ENCODE results near the gene DPM3. TPM values are rescaled to one million over a fixed set of nuclear protein-coding genes. Genes with fewer than 3 reads are reported as not detected.

DPM3 gene
- total RNA-seq, 4 donors from 2014 or later = 7.2 to 130 (median 62.6) TPM

DNA sequence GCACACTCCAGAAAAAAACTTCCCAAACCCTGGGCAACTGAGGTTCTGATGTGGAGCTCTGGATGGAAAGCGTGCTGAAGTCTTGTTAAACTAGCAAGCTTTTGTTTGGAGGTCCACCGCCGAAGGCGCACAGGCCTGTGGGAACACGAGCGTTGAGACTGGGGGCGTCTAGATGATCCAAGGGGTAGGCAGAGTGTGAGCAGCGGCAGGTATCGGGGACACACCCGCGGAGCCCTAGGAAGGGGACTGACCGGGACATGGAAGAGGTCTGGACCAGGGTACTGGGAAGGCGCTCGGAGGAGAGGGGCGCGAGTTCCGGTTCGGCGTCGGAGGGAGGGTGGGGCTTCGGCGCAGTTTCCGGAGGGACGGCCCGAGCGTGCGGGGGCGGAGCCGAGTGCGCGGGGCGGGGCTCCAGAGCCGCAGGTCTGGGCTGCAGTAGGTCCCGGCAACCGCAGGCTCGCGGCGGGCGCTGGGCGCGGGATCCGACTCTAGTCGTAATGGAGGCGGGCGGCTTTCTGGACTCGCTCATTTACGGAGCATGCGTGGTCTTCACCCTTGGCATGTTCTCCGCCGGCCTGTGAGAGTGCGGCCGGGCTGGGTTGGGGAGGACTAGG lies 4.8 kb downstream of the DPM3 start, which contains the start of gene SLC50A1:
TSS of gene SLC50A1 (plus strand) at position 438 of the 614 bp plus-strand sequence. CDS start at position 498, 60 bp downstream.
- Histone ChIP-seq H3K27me3 (no peaks in the 10 kb centered on the region), H3K36me3 (peaks cover 0 to 23% (median 6%) of the 10 kb centered on the region in 4 donors), H3K9me3 (no peaks in the 10 kb centered on the region), H3K4me3 (peak within 1 kb of the TSS; percentile 50 to 67 (median 63)), H3K27ac (peak within 1 kb of the TSS; percentile 96 to 100 (median 100)), H3K4me1 (peaks cover 12 to 83% (median 56%) of the 10 kb centered on the region in 4 donors)
- TF ChIP-seq, protein P1, sequence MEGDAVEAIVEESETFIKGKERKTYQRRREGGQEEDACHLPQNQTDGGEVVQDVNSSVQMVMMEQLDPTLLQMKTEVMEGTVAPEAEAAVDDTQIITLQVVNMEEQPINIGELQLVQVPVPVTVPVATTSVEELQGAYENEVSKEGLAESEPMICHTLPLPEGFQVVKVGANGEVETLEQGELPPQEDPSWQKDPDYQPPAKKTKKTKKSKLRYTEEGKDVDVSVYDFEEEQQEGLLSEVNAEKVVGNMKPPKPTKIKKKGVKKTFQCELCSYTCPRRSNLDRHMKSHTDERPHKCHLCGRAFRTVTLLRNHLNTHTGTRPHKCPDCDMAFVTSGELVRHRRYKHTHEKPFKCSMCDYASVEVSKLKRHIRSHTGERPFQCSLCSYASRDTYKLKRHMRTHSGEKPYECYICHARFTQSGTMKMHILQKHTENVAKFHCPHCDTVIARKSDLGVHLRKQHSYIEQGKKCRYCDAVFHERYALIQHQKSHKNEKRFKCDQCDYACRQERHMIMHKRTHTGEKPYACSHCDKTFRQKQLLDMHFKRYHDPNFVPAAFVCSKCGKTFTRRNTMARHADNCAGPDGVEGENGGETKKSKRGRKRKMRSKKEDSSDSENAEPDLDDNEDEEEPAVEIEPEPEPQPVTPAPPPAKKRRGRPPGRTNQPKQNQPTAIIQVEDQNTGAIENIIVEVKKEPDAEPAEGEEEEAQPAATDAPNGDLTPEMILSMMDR (IDR thresholded peaks at IDR 0.05) = peak; percentile 35 to 84 (median 47)
- peak; percentile 96 to 98 (median 97) for TF ChIP-seq POLR2AphosphoS5 (IDR thresholded peaks at IDR 0.05)
- TF ChIP-seq EP300 (IDR thresholded peaks at IDR 0.05; ENCODE audit: low read depth) = no peak
- peak; percentile 97 for TF ChIP-seq POLR2A (IDR thresholded peaks at IDR 0.05)
- DNase-seq = peak; percentile 96
- in situ Hi-C loops (cut with MboI; ENCODE audit: low pct_ligation_motif_present in 1 of 4, low pct_unique_long_range_greater_than_20kb in 1 of 4, low sequenced_read_pairs in 3 of 4) (no loop called here), intact Hi-C loops (cut with DNase I; ENCODE audit: low total_unique reads) (no loop called here)
- 0% methylated on average over 3 to 47 of the region's 52 CpGs for WGBS, 2 donors (ENCODE audit: low coverage in 1 of 2)

DNA sequence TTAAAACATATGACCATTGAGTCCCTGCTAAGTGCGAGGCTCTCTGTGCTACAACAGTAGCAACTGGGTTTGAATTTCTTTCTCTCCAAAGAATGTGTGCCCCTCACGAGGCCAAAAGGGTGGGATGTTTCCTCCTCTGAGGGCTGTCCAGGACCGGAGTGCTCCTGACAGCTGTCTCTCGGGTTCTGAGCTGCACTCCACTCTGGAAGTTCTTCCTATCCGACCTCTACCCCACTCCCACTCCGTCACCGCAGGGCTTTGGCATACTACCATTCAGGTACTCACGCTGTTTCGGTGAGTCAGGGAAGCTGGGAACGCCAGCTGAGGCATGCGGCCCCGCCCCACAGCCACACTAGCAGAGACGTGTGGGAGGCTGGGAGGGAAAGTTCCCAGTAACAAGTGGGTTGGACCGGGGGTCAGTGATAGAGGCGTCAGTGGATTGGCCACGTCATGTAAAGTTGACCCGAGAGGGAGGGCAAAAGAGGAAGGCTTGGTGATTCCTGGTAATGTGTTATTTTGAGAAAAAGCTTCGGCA lies 5.4 kb downstream of the DPM3 start:
- Histone ChIP-seq H3K36me3 (peaks cover 0 to 23% (median 6%) of the 10 kb centered on the region in 4 donors), H3K4me3 (peak overlapping the region; percentile 50 to 67 (median 63)), H3K27me3 (no peaks in the 10 kb centered on the region), H3K9me3 (no peaks in the 10 kb centered on the region), H3K4me1 (peaks cover 12 to 87% (median 61%) of the 10 kb centered on the region in 4 donors), H3K27ac (peak overlapping the region; percentile 96 to 100 (median 100))
- peak; percentile 95 for DNase-seq
- TF ChIP-seq, protein P1 (IDR thresholded peaks at IDR 0.05) = no peak
- TF ChIP-seq POLR2AphosphoS5 (IDR thresholded peaks at IDR 0.05) = peak; percentile 81 to 84 (median 81)
- peak; percentile 66 for TF ChIP-seq EP300 (IDR thresholded peaks at IDR 0.05; ENCODE audit: low read depth)
- in situ Hi-C loops (cut with MboI; ENCODE audit: low pct_ligation_motif_present in 1 of 4, low pct_unique_long_range_greater_than_20kb in 1 of 4, low sequenced_read_pairs in 3 of 4) (no loop called here), intact Hi-C loops (cut with DNase I; ENCODE audit: low total_unique reads) (no loop called here)
- 10 to 15% methylated on average over 5 to 18 of the region's 18 CpGs for WGBS, 2 donors (ENCODE audit: low coverage in 1 of 2)

DNA sequence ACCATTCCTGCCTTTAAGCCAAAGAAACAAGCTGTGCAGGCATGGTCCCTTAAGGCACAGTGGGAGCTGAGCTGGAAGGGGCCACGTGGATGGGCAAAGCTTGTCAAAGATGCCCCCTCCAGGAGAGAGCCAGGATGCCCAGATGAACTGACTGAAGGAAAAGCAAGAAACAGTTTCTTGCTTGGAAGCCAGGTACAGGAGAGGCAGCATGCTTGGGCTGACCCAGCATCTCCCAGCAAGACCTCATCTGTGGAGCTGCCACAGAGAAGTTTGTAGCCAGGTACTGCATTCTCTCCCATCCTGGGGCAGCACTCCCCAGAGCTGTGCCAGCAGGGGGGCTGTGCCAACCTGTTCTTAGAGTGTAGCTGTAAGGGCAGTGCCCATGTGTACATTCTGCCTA lies 6.0 kb downstream of the DPM3 start:
- H3K36me3 ChIP-seq = peaks cover 0 to 23% (median 6%) of the 10 kb centered on the region in 4 donors
- H3K4me1 ChIP-seq = peaks cover 12 to 88% (median 63%) of the 10 kb centered on the region in 4 donors
- DNase-seq = no peak

DNA sequence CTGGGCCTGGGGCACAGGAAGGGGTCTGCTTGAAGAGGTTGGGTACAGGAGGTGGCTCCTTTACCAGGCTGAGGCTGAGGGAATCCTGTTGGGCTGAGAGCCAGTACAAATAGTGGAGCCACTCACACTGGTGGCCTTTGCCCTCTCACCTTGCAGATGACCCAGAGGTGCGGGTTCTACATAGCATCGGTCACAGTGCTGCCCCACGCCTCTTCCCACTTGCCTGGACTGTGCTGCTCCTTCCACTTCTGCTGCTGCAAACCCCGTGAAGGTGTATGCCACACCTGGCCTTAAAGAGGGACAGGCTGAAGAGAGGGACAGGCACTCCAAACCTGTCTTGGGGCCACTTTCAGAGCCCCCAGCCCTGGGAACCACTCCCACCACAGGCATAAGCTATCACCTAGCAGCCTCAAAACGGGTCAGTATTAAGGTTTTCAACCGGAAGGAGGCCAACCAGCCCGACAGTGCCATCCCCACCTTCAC lies 6.5 kb downstream of the DPM3 start:
- intact Hi-C loops (cut with DNase I; ENCODE audit: low total_unique reads) = no loop called here
- peaks cover 10 to 86% (median 61%) of the 10 kb centered on the region in 4 donors for H3K4me1 ChIP-seq
- in situ Hi-C loops (cut with MboI; ENCODE audit: low pct_ligation_motif_present in 1 of 4, low pct_unique_long_range_greater_than_20kb in 1 of 4, low sequenced_read_pairs in 3 of 4) = no loop called here

More for the DNA sequence above, 6.0 kb downstream of the DPM3 start:
- Histone ChIP-seq H3K27ac (peak overlapping the region; percentile 96 to 100 (median 100)), H3K27me3 (no peaks in the 10 kb centered on the region), H3K9me3 (no peaks in the 10 kb centered on the region), H3K4me3 (peak overlapping the region in 1 of 4 donors; percentile 60)
- no peak for TF ChIP-seq POLR2A (IDR thresholded peaks at IDR 0.05)
- WGBS, 2 donors (ENCODE audit: low coverage in 1 of 2) = 45% methylated on average over 1 of the region's 1 CpG; no CpG with 5 or more reads in 1 of the 2 donors
- intact Hi-C loops (cut with DNase I; ENCODE audit: low total_unique reads) (no loop called here), in situ Hi-C loops (cut with MboI; ENCODE audit: low pct_ligation_motif_present in 1 of 4, low pct_unique_long_range_greater_than_20kb in 1 of 4, low sequenced_read_pairs in 3 of 4) (no loop called here)

More for the DNA sequence above, 6.5 kb downstream of the DPM3 start:
- H3K27ac ChIP-seq = peak overlapping the region; percentile 96 to 100 (median 100)
- DNase-seq = no peak
- no peaks in the 10 kb centered on the region for H3K27me3 ChIP-seq
- peaks cover 0 to 23% (median 6%) of the 10 kb centered on the region in 4 donors for H3K36me3 ChIP-seq
- TF ChIP-seq, protein P1 (IDR thresholded peaks at IDR 0.05) = no peak
- TF ChIP-seq POLR2AphosphoS5 (IDR thresholded peaks at IDR 0.05) = no peak
- no peak for TF ChIP-seq POLR2A (IDR thresholded peaks at IDR 0.05)
- no peak for TF ChIP-seq EP300 (IDR thresholded peaks at IDR 0.05; ENCODE audit: low read depth)
- H3K9me3 ChIP-seq = no peaks in the 10 kb centered on the region
- WGBS, 2 donors (ENCODE audit: low coverage in 1 of 2) = 63% methylated on average over 6 of the region's 7 CpGs; no CpG with 5 or more reads in 1 of the 2 donors
- no peak overlapping the region for H3K4me3 ChIP-seq
